ENCODE results near the gene C5orf47. TPM values are rescaled to one million over a fixed set of nuclear protein-coding genes. Genes with fewer than 3 reads are reported as not detected.

C5orf47 gene
- total and polyA plus RNA-seq, 10 of the 15 experiments (the other 5 are each of a cell fraction or from before 2014, with no cell fraction given) = 0.04 TPM; not detected in 9

GRCh38 chr5:173971681-173972345 lies 17.2 kb upstream of the C5orf47 start:
- CTCF ChIA-PET = interaction anchor here (1.0 to 6.8 kb wide), 17 partner anchors 9 to 349 kb away, joined by 3 to 242 read pairs (median 5); partner anchors contain the start of gene BOD1
- Histone ChIP-seq H3K36me3 (ENCODE audit: control insufficient read depth in 2 of 2, insufficient read depth in 2 of 2, low read length in 1 of 2) (no peaks in the 10 kb centered on the region), H3K9me3 (replicated peaks; ENCODE audit: control insufficient read depth, insufficient read depth, low read length) (no peaks in the 10 kb centered on the region), H3K27me3 (replicated peaks in 1 of 2; ENCODE audit: control insufficient read depth in 2 of 2, insufficient read depth in 2 of 2, low read length in 1 of 2) (no peaks in the 10 kb centered on the region), H3K4me3 (no peak overlapping the region), H4K20me1 (ENCODE audit: control insufficient read depth, insufficient read depth) (no peaks in the 10 kb centered on the region), H3K79me2 (ENCODE audit: control insufficient read depth, insufficient read depth, low read length) (no peaks in the 10 kb centered on the region), H3K9ac (ENCODE audit: control insufficient read depth, insufficient read depth, low read length) (no peak overlapping the region), H2AFZ (ENCODE audit: control insufficient read depth, low read depth, low read length) (no peak overlapping the region), H3K27ac (ENCODE audit: control insufficient read depth, insufficient read depth) (no peak overlapping the region), H3K4me2 (ENCODE audit: control insufficient read depth, insufficient read depth) (no peak overlapping the region), H3K4me1 (ENCODE audit: control insufficient read depth, insufficient read depth, low read length) (peaks cover 12% of the 10 kb centered on the region)
- RAD21 ChIA-PET (ENCODE audit: unreplicated experiment) = interaction anchor here (1.1 to 5.6 kb wide), 9 partner anchors 46 to 355 kb away, joined by 3 to 90 read pairs (median 6); partner anchors contain the start of gene BOD1
- WGBS (ENCODE audit: insufficient coverage, insufficient replicate concordance, low lambda C conversion rate, missing lambda C conversion rate) = 84% methylated on average over 5 of the region's 5 CpGs
- FAIRE-seq = no peak
- ATAC-seq = peak; percentile 10; the same call in 1 of the 3 replicates
- no peak for TF ChIP-seq E4F1 (IDR thresholded peaks at IDR 0.05; ENCODE audit: borderline replicate concordance, partially characterized antibody)
- TF ChIP-seq KAT2A (conservative IDR thresholded peaks at IDR 0.05; ENCODE audit: control insufficient read depth, low read depth, low read length) = no peak
- peak; percentile 15 for TF ChIP-seq MEF2B (IDR thresholded peaks at IDR 0.05; ENCODE audit: partially characterized antibody, poor library complexity, severe bottlenecking)
- TF ChIP-seq, protein P1, sequence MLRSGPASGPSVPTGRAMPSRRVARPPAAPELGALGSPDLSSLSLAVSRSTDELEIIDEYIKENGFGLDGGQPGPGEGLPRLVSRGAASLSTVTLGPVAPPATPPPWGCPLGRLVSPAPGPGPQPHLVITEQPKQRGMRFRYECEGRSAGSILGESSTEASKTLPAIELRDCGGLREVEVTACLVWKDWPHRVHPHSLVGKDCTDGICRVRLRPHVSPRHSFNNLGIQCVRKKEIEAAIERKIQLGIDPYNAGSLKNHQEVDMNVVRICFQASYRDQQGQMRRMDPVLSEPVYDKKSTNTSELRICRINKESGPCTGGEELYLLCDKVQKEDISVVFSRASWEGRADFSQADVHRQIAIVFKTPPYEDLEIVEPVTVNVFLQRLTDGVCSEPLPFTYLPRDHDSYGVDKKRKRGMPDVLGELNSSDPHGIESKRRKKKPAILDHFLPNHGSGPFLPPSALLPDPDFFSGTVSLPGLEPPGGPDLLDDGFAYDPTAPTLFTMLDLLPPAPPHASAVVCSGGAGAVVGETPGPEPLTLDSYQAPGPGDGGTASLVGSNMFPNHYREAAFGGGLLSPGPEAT (IDR thresholded peaks at IDR 0.05; ENCODE audit: low read depth) = no peak
- TF ChIP-seq ZBTB33 (IDR thresholded peaks at IDR 0.05) = no peak
- no peak for TF ChIP-seq CREM (IDR thresholded peaks at IDR 0.05; ENCODE audit: low read depth)
- no peak for TF ChIP-seq KDM1A (IDR thresholded peaks at IDR 0.05; ENCODE audit: borderline replicate concordance)
- TF ChIP-seq STAT1 (conservative IDR thresholded peaks at IDR 0.05) = no peak
- no peak for TF ChIP-seq SREBF1 (IDR thresholded peaks at IDR 0.05; ENCODE audit: low read length)
- TF ChIP-seq CBX3 (IDR thresholded peaks at IDR 0.05; ENCODE audit: borderline replicate concordance, low read depth) = no peak
- no peak for TF ChIP-seq ZNF217 (IDR thresholded peaks at IDR 0.05)
- TF ChIP-seq, protein P2, sequence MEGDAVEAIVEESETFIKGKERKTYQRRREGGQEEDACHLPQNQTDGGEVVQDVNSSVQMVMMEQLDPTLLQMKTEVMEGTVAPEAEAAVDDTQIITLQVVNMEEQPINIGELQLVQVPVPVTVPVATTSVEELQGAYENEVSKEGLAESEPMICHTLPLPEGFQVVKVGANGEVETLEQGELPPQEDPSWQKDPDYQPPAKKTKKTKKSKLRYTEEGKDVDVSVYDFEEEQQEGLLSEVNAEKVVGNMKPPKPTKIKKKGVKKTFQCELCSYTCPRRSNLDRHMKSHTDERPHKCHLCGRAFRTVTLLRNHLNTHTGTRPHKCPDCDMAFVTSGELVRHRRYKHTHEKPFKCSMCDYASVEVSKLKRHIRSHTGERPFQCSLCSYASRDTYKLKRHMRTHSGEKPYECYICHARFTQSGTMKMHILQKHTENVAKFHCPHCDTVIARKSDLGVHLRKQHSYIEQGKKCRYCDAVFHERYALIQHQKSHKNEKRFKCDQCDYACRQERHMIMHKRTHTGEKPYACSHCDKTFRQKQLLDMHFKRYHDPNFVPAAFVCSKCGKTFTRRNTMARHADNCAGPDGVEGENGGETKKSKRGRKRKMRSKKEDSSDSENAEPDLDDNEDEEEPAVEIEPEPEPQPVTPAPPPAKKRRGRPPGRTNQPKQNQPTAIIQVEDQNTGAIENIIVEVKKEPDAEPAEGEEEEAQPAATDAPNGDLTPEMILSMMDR (IDR thresholded peaks at IDR 0.05 in 2 of 3, conservative IDR thresholded peaks at IDR 0.05 in 1 of 3; ENCODE audit: control insufficient read depth in 2 of 3, extremely low read depth in 1 of 3, insufficient read depth in 1 of 3, low read depth in 3 of 3, low read length in 3 of 3) = peak in 1 of 3 experiments; percentile 22; a peak in 1 of 6 replicates
- no peak for TF ChIP-seq YBX1 (IDR thresholded peaks at IDR 0.05)
- SMC1A ChIA-PET (ENCODE audit: uncharacterized antibody, unreplicated experiment) = interaction anchor here (0.6 to 8.5 kb wide), 11 partner anchors 9 to 351 kb away, joined by 3 to 171 read pairs (median 7); partner anchors contain the start of gene BOD1
- intact Hi-C loops (cut with micrococcal nuclease; ENCODE audit: unreplicated experiment) = loop anchor here (5.0 to 10.0 kb wide), 4 partner anchors 150 to 677 kb away; no protein-coding TSS in a partner anchor
- in situ Hi-C loops (cut with MboI) = no loop called here
- POLR2A ChIA-PET = no interaction called here
- no peak for DNase-seq (ENCODE audit: low read depth, low spot score)
- BruUV-seq (replicated peaks) = no TSS peak

Data from GM12878 (cell line).